Neural cell (in vitro differentiated cells): ENCODE results near the gene TSSK3. TPM values are rescaled to one million over a fixed set of nuclear protein-coding genes. Genes with fewer than 3 reads are reported as not detected.

ENCODE experiments used
- H2AFZ ChIP-seq: fragments of 200-600, 300-800 bp; sonication (generic), shearing (Covaris generic); 2 replicates; pipeline ENCODE4 v1.6.0; 2014; ENCODE audit warnings: low read depth, mild to moderate bottlenecking, antibody characterized with exemption, low read length, moderate library complexity
- H3F3A ChIP-seq: fragments of 200-600 bp; shearing (Covaris generic); 2 replicates; pipeline ENCODE4 v1.6.1; 2016; ENCODE audit warnings: mild to moderate bottlenecking, moderate library complexity, mixed read lengths, antibody characterized with exemption, low read length; ENCODE audit not compliant: insufficient read depth, poor library complexity, severe bottlenecking
- H3K27ac ChIP-seq: fragments of 200-600, 300-800 bp; sonication (generic), shearing (Covaris generic); 2 replicates; pipeline ENCODE4 v1.5.1; 2014; ENCODE audit warnings: mild to moderate bottlenecking, low read length, moderate library complexity
- H3K27me3 ChIP-seq: fragments of 300-800, 200-600 bp; sonication (generic), shearing (Covaris generic); 2 replicates; pipeline ENCODE4 v1.6.0; 2014; ENCODE audit warnings: mild to moderate bottlenecking, low read depth, low read length, moderate library complexity; ENCODE audit not compliant: insufficient read depth
- H3K36me3 ChIP-seq: fragments of 300-800, 200-600 bp; sonication (generic), shearing (Covaris generic); 2 replicates; pipeline ENCODE4 v1.5.1; 2014; ENCODE audit warnings: mild to moderate bottlenecking, antibody characterized with exemption, low read length, moderate library complexity; ENCODE audit not compliant: insufficient read depth
- H3K4me2 ChIP-seq: fragments of 300-800, 200-600 bp; sonication (generic), shearing (Covaris generic); 2 replicates; pipeline ENCODE4 v1.6.0; 2014; ENCODE audit warnings: mild to moderate bottlenecking, low read length
- H3K4me3 ChIP-seq: fragments of 300-800, 200-600 bp; sonication (generic), shearing (Covaris generic); 2 replicates; pipeline ENCODE4 v1.5.1; 2014; ENCODE audit warnings: mild to moderate bottlenecking, low read length, moderate library complexity
- H3K79me2 ChIP-seq: fragments of 200-600 bp; shearing (Covaris generic); replicated peaks from 2 replicates; pipeline ENCODE4 v1.6.0; 2014; ENCODE audit warnings: mild to moderate bottlenecking, low read length, moderate library complexity; ENCODE audit not compliant: insufficient read depth
- H3K9ac ChIP-seq: fragments of 300-800, 200-600 bp; sonication (generic), shearing (Covaris generic); 2 replicates; pipeline ENCODE4 v1.6.1; 2016; ENCODE audit warnings: mild to moderate bottlenecking, low read length, mixed read lengths
- H3K9me2 ChIP-seq: fragments of 200-600 bp; shearing (Covaris generic); 2 replicates; pipeline ENCODE4 v1.6.1; 2016; ENCODE audit warnings: mild to moderate bottlenecking, low read length, mixed read lengths; ENCODE audit not compliant: insufficient read depth
- H3K9me3 ChIP-seq: fragments of 200-600, 300-800 bp; sonication (generic), shearing (Covaris generic); 2 replicates; pipeline ENCODE4 v1.6.1; 2016; ENCODE audit warnings: mild to moderate bottlenecking, mixed run types, low read length, moderate library complexity, mixed read lengths
- H4K20me1 ChIP-seq: fragments of 200-600 bp; shearing (Covaris generic); 2 replicates; pipeline ENCODE4 v1.6.1; 2016; ENCODE audit warnings: mild to moderate bottlenecking, mixed run types; ENCODE audit not compliant: insufficient read depth
- CTCF ChIP-seq: fragments of 450-650 bp; IDR thresholded peaks from 2 replicates; pipeline ENCODE4 v1.5.1; 2014; ENCODE audit warnings: antibody characterized with exemption, mild to moderate bottlenecking, moderate library complexity; ENCODE audit not compliant: poor library complexity, severe bottlenecking
- EP300 ChIP-seq: fragments of 450-650 bp; conservative IDR thresholded peaks from 2 replicates; pipeline ENCODE4 v1.6.1; 2014; ENCODE audit warnings: antibody characterized with exemption, mild to moderate bottlenecking, moderate library complexity; ENCODE audit not compliant: poor library complexity, severe bottlenecking
- EZH2 ChIP-seq: fragments of 200-600, 300-800 bp; shearing (Covaris generic), sonication (generic); IDR thresholded peaks from 2 replicates; pipeline ENCODE4 v1.6.1; 2014; ENCODE audit warnings: antibody characterized with exemption, low read length, borderline replicate concordance, mild to moderate bottlenecking; ENCODE audit not compliant: insufficient read depth, poor library complexity, severe bottlenecking
- MXI1 ChIP-seq: fragments of 450-650 bp; conservative IDR thresholded peaks from 2 replicates; pipeline ENCODE4 v1.6.1; 2014; ENCODE audit warnings: antibody characterized with exemption, mild to moderate bottlenecking; ENCODE audit not compliant: poor library complexity, severe bottlenecking
- POLR2AphosphoS5 ChIP-seq: IDR thresholded peaks from 2 replicates; pipeline ENCODE4 v1.6.1; 2012
- RAD21 ChIP-seq: fragments of 450-650 bp; conservative IDR thresholded peaks from 2 replicates; pipeline ENCODE4 v1.6.1; 2014; ENCODE audit warnings: antibody characterized with exemption, mild to moderate bottlenecking, moderate library complexity
- SMC3 ChIP-seq: fragments of 450-650 bp; conservative IDR thresholded peaks from 2 replicates; pipeline ENCODE4 v1.6.1; 2014; ENCODE audit warnings: antibody characterized with exemption, mild to moderate bottlenecking, moderate library complexity; ENCODE audit not compliant: poor library complexity
- TAF1 ChIP-seq: IDR thresholded peaks from 2 replicates; pipeline ENCODE4 v1.6.1; 2012; ENCODE audit warnings: low read depth
- polyA plus RNA-seq: library from polyadenylated mRNA; depleted of rRNA; stranded (reverse); fragments of >200 nt; gene quantifications from 2 replicates; pipeline ENCODE4 v1.2.3, GENCODE V29; 2014
- TF ChIP-seq, protein P1 (sequence below): IDR thresholded peaks from 2 replicates; pipeline ENCODE4 v1.6.1; 2012; ENCODE audit warnings: borderline replicate concordance

TSSK3 gene
- polyA plus RNA-seq, 1 donor from 2014 or later = not detected

- H3K27ac ChIP-seq = no peak overlapping the region
Observed at GRCh38 chr1:32339363-32339978, 22.9 kb upstream of the TSSK3 start.

DNA sequence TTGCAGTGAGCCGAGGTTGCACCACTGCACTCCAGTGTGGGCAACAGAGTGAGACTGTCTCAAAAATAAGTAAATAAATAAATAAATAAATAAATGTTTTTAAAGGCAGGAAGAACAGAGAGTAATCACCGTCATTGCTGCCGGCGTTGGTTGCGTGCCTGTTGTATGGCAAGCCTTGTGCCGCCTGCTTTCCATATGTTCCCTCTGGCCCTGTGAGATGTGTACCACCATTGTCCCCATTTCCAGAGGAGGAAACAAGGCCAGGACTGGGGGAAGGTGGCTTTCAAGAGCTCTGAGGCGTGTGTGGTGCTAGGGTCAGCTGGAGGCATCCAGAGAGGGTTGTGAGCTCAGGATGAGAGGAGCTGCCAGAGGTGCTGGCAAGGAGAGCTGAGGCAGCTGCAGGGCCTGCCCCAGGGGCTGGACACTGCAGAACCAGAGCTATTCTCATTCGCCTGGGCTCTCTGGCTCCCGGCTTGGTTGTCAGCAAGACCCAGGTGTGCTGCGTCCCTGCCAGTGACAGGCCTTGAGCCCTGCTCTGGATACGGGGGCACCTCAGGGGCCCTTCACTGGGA lies 21.1 kb upstream of the TSSK3 start:
- no peaks in the 10 kb centered on the region for H3K9me2 ChIP-seq
- no peaks in the 10 kb centered on the region for H3F3A ChIP-seq
- no peak overlapping the region for H3K27ac ChIP-seq
- H3K9me3 ChIP-seq = no peaks in the 10 kb centered on the region
- no peak overlapping the region for H3K4me2 ChIP-seq
- no peak overlapping the region for H2AFZ ChIP-seq
- H3K36me3 ChIP-seq = no peaks in the 10 kb centered on the region
- no peak overlapping the region for H3K9ac ChIP-seq
- H3K79me2 ChIP-seq = peaks cover 1% of the 10 kb centered on the region
- no peaks in the 10 kb centered on the region for H4K20me1 ChIP-seq
- H3K4me3 ChIP-seq = no peak overlapping the region
- TF ChIP-seq, protein P1, sequence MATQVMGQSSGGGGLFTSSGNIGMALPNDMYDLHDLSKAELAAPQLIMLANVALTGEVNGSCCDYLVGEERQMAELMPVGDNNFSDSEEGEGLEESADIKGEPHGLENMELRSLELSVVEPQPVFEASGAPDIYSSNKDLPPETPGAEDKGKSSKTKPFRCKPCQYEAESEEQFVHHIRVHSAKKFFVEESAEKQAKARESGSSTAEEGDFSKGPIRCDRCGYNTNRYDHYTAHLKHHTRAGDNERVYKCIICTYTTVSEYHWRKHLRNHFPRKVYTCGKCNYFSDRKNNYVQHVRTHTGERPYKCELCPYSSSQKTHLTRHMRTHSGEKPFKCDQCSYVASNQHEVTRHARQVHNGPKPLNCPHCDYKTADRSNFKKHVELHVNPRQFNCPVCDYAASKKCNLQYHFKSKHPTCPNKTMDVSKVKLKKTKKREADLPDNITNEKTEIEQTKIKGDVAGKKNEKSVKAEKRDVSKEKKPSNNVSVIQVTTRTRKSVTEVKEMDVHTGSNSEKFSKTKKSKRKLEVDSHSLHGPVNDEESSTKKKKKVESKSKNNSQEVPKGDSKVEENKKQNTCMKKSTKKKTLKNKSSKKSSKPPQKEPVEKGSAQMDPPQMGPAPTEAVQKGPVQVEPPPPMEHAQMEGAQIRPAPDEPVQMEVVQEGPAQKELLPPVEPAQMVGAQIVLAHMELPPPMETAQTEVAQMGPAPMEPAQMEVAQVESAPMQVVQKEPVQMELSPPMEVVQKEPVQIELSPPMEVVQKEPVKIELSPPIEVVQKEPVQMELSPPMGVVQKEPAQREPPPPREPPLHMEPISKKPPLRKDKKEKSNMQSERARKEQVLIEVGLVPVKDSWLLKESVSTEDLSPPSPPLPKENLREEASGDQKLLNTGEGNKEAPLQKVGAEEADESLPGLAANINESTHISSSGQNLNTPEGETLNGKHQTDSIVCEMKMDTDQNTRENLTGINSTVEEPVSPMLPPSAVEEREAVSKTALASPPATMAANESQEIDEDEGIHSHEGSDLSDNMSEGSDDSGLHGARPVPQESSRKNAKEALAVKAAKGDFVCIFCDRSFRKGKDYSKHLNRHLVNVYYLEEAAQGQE = no peak
- TF ChIP-seq EZH2 (no peak), RAD21 (no peak), EP300 (no peak)
- no peaks in the 10 kb centered on the region for H3K27me3 ChIP-seq

More at GRCh38 chr1:32339363-32339978, 22.9 kb upstream of the TSSK3 start:
- Histone ChIP-seq H3K4me2 (no peak overlapping the region), H2AFZ (no peak overlapping the region), H4K20me1 (peaks cover 7% of the 10 kb centered on the region), H3K36me3 (peaks cover 5% of the 10 kb centered on the region), H3K4me3 (no peak overlapping the region), H3K27me3 (no peaks in the 10 kb centered on the region), H3K9me3 (no peaks in the 10 kb centered on the region), H3K9me2 (no peaks in the 10 kb centered on the region), H3K9ac (no peak overlapping the region), H3F3A (no peaks in the 10 kb centered on the region), H3K79me2 (peaks cover 17% of the 10 kb centered on the region)
- no peak for TF ChIP-seq MXI1

DNA sequence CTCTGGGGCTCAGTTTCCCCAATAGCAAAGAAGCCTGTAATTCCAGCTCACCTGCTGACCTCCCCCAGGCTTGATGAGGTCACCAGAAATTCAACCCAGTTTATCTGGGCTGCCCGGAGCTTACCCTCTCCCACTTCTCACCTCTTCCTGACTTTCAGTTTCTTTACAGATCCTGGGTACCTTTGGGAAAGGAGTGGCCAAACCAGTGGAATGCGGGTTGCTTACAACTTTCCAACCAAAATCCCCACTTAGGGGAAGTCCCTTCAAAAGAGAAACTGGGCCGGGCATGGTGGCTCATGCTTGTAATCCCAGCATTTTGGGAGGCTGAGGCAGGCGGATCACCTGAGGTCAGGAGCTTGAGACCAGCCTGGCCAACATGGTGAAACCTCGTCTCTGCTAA lies 20.4 kb upstream of the TSSK3 start:
- Histone ChIP-seq H3K36me3 (no peaks in the 10 kb centered on the region), H3F3A (no peaks in the 10 kb centered on the region), H3K4me2 (no peak overlapping the region), H3K9me3 (no peaks in the 10 kb centered on the region), H4K20me1 (no peaks in the 10 kb centered on the region), H3K9ac (no peak overlapping the region), H3K27me3 (no peaks in the 10 kb centered on the region), H3K79me2 (no peaks in the 10 kb centered on the region), H3K27ac (no peak overlapping the region), H2AFZ (no peak overlapping the region), H3K4me3 (no peak overlapping the region), H3K9me2 (no peaks in the 10 kb centered on the region)
- TF ChIP-seq, protein P1 = no peak
- no peak for TF ChIP-seq RAD21
- no peak for TF ChIP-seq CTCF
- TF ChIP-seq POLR2AphosphoS5 = no peak
- no peak for TF ChIP-seq TAF1
- TF ChIP-seq EP300 = no peak
- no peak for TF ChIP-seq SMC3
- TF ChIP-seq MXI1 = no peak
- TF ChIP-seq EZH2 = no peak
